ENCODE measurements around the gene CEP72. TPM values are rescaled to one million over a fixed set of nuclear protein-coding genes. Genes with fewer than 3 reads are reported as not detected.

Gene CEP72
- total RNA-seq, 1 donor from 2014 or later = 17.2 TPM

DNA sequence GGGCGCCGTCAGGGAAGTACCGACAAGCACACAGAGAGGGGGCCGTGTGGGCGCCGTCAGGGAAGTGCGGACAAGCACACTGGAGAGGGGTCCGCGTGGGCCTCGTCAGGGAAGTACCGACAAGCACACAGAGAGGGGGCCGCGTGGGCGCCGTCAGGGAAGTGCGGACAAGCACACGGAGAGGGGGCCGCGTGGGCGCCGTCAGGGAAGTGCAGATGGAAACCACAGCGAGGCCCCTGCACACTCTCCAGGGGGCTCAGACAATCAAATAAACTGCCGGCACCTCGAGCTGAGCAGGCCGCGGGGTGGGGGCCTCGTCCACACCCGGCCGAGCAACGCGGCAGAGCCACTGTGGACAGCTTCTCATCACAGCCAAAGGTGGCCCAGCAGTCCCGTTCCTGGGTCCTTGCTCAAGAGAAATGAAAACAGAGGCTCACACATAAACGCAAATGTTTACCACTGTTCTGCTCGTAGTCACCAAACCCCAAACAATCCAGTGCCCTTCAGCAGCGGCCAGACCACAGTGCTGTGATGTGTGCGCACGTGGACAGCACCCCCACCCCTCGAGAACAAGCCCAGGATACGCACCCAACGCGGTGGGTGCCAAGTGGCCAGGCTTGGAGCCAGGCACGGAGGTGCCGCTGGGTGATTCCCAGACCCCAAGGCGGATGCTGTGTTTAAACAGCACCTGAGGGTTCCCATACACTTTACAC is 56.3 kb downstream of the CEP72 start:
- no peak for DNase-seq (ENCODE audit: low spot score)
- H3K4me1 Mint-ChIP-seq = peaks cover 18% of the 10 kb centered on the region
- peaks cover 10% of the 10 kb centered on the region for H3K27me3 Mint-ChIP-seq (ENCODE audit: insufficient read depth, low read depth)
- Histone ChIP-seq H3K36me3 (no peaks in the 10 kb centered on the region), H3K9me3 (ENCODE audit: low read depth) (no peaks in the 10 kb centered on the region), H3F3A (ENCODE audit: low read depth) (no peaks in the 10 kb centered on the region), H3K79me2 (ENCODE audit: low read depth) (no peaks in the 10 kb centered on the region), H3K27ac (no peak overlapping the region), H3K4me1 (peaks cover 6% of the 10 kb centered on the region), H2AFZ (replicated peaks) (no peak overlapping the region), H3K9ac (no peak overlapping the region), H4K20me1 (ENCODE audit: low read depth) (peaks cover 44% of the 10 kb centered on the region), H3K27me3 (peaks cover 9% of the 10 kb centered on the region), H3K4me2 (no peak overlapping the region), H3K4me3 (no peak overlapping the region)
- peaks cover 11% of the 10 kb centered on the region for H3K36me3 Mint-ChIP-seq
- TF ChIP-seq EZH2 (IDR thresholded peaks at IDR 0.05) (no peak), EZH2phosphoT487 (IDR thresholded peaks at IDR 0.05) (no peak)
- TF ChIP-seq, protein P1, sequence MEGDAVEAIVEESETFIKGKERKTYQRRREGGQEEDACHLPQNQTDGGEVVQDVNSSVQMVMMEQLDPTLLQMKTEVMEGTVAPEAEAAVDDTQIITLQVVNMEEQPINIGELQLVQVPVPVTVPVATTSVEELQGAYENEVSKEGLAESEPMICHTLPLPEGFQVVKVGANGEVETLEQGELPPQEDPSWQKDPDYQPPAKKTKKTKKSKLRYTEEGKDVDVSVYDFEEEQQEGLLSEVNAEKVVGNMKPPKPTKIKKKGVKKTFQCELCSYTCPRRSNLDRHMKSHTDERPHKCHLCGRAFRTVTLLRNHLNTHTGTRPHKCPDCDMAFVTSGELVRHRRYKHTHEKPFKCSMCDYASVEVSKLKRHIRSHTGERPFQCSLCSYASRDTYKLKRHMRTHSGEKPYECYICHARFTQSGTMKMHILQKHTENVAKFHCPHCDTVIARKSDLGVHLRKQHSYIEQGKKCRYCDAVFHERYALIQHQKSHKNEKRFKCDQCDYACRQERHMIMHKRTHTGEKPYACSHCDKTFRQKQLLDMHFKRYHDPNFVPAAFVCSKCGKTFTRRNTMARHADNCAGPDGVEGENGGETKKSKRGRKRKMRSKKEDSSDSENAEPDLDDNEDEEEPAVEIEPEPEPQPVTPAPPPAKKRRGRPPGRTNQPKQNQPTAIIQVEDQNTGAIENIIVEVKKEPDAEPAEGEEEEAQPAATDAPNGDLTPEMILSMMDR (IDR thresholded peaks at IDR 0.05) = no peak
- no peak overlapping the region for H3K27ac Mint-ChIP-seq
- H3K9me3 Mint-ChIP-seq = no peaks in the 10 kb centered on the region
- H3K4me3 Mint-ChIP-seq = no peak overlapping the region

DNA sequence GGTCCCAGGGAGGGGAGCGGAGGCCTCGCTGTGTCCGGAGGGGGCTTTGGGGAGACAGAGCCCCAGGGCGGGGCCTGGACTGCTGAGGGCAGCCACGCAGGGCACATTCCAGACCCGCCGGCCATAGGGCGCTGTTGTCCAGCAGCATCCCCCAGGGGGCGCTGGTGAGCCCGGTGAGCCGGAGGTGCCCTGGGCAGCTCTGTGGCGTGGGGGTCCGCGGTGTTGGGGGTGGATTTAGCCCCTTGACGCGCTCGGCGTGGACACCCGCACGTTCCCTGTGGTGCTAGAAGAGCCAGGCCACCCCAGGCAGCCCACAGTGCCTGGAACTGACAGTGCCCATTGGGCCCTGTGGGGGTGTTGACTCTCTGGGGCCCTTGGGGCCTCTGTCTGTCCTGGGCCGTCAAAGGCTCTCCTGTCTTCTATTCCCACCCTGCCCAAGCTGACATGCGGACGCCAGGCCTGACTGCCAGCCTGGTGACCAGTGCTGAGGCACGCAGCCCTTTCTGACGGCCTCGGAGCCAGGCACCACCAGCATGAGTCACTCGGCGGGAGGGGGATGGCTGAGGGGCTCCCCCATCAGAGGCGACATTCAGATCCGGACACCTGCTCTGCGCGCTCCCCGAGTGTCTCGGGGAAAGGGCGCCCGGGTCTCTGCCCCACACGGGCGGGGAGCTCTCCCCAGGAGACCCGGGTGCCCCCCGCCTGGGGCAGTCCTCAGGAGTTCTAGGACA is 57.1 kb downstream of the CEP72 start:
- Mint-ChIP-seq H3K9me3 (no peaks in the 10 kb centered on the region), H3K4me3 (no peak overlapping the region), H3K27ac (no peak overlapping the region), H3K4me1 (peaks cover 16% of the 10 kb centered on the region), H3K27me3 (ENCODE audit: insufficient read depth, low read depth) (peaks cover 10% of the 10 kb centered on the region), H3K36me3 (peaks cover 9% of the 10 kb centered on the region)
- no peaks in the 10 kb centered on the region for H3K9me3 ChIP-seq (ENCODE audit: low read depth)
- no peaks in the 10 kb centered on the region for H3K79me2 ChIP-seq (ENCODE audit: low read depth)
- TF ChIP-seq EZH2phosphoT487 (IDR thresholded peaks at IDR 0.05) = no peak
- TF ChIP-seq, protein P1 (IDR thresholded peaks at IDR 0.05) = peak; percentile 72
- peaks cover 15% of the 10 kb centered on the region for H3K27me3 ChIP-seq
- no peak overlapping the region for H3K9ac ChIP-seq
- no peak overlapping the region for H3K4me3 ChIP-seq
- H3K4me2 ChIP-seq = no peak overlapping the region
- DNase-seq (ENCODE audit: low spot score) = peak; percentile 68
- H3F3A ChIP-seq (ENCODE audit: low read depth) = no peaks in the 10 kb centered on the region
- no peak overlapping the region for H2AFZ ChIP-seq (replicated peaks)
- peaks cover 44% of the 10 kb centered on the region for H4K20me1 ChIP-seq (ENCODE audit: low read depth)
- H3K4me1 ChIP-seq = peaks cover 8% of the 10 kb centered on the region
- no peak overlapping the region for H3K27ac ChIP-seq
- no peaks in the 10 kb centered on the region for H3K36me3 ChIP-seq

DNA sequence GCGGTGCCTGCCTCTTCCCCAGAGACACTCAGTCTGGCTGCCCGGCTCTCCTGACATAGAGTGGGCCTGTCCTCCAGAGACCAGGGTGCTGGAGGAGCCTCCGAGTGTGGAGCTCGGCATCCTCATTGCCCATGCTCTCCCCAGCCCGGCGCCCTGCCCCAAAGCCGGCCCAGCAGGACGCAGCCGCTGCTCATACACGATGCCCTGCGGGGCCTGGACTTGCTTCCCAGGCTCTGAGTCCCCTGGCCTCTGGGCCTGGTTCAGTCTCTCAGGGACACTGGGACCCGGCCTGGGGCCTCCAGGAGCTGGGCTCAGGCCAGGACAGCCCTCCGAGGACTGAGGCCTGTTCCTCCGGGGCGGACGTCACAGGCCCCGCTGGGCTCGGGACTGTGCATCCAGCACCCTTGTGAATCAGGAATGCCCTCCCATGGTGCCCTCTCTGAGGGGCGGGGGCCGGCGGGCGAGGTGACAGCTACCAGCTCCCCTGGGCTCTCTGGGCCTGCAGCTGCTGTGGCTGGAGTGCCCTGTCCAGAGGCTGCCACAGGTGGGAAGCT is 57.8 kb downstream of the CEP72 start:
- no peaks in the 10 kb centered on the region for H3K36me3 ChIP-seq
- no peaks in the 10 kb centered on the region for H3K9me3 ChIP-seq (ENCODE audit: low read depth)
- peaks cover 44% of the 10 kb centered on the region for H4K20me1 ChIP-seq (ENCODE audit: low read depth)
- H3K27me3 ChIP-seq = peaks cover 20% of the 10 kb centered on the region
- H3K9ac ChIP-seq = no peak overlapping the region
- H3K4me1 Mint-ChIP-seq = peaks cover 14% of the 10 kb centered on the region
- no peaks in the 10 kb centered on the region for H3K79me2 ChIP-seq (ENCODE audit: low read depth)
- no peaks in the 10 kb centered on the region for H3K9me3 Mint-ChIP-seq
- H3K4me2 ChIP-seq = no peak overlapping the region
- peaks cover 10% of the 10 kb centered on the region for H3K27me3 Mint-ChIP-seq (ENCODE audit: insufficient read depth, low read depth)
- TF ChIP-seq EZH2 (IDR thresholded peaks at IDR 0.05) (no peak), EZH2phosphoT487 (IDR thresholded peaks at IDR 0.05) (no peak)
- TF ChIP-seq, protein P1 (IDR thresholded peaks at IDR 0.05) = no peak
- DNase-seq (ENCODE audit: low spot score) = no peak
- no peak overlapping the region for H3K27ac ChIP-seq
- H3F3A ChIP-seq (ENCODE audit: low read depth) = peaks cover 2% of the 10 kb centered on the region
- H3K4me3 Mint-ChIP-seq = no peak overlapping the region
- H3K27ac Mint-ChIP-seq = no peak overlapping the region
- H3K4me1 ChIP-seq = peaks cover 8% of the 10 kb centered on the region
- peaks cover 9% of the 10 kb centered on the region for H3K36me3 Mint-ChIP-seq
- no peak overlapping the region for H2AFZ ChIP-seq (replicated peaks)
- H3K4me3 ChIP-seq = no peak overlapping the region
